H1 (cell line): Measurements from ENCODE around the gene CFDP1. TPM values are rescaled to one million over a fixed set of nuclear protein-coding genes. Genes with fewer than 3 reads are reported as not detected.

Experiments used
- CTCF ChIA-PET: fragments of 300-600 bp; sonication (Branson Sonifier 250); formaldehyde crosslinking; loops from one replicate; lab custom pipeline; 2021; ENCODE audit not compliant: partially characterized antibody; lab: Charles Lee
- POLR2A ChIA-PET: fragments of 300-600 bp; sonication (Branson Sonifier 250); formaldehyde crosslinking; loops from one replicate; lab custom pipeline; 2021; ENCODE audit warnings: inconsistent platforms; ENCODE audit not compliant: partially characterized antibody; lab: Charles Lee
- DNase-seq, 2 experiments: peaks; one replicate each; pipeline versions ENCODE4 v3.0.0 to v3.0.0-alpha.2; 2010 to 2022; ENCODE audit warnings: low spot score in 2 of 2, low read depth in 1 of 2, mixed read lengths in 1 of 2
- FAIRE-seq: peaks from 2 replicates; lab custom pipeline; 2011; peaks lifted over from hg19 to GRCh38; lab: Jason Lieb, UNC
- H2AFZ ChIP-seq: 2 replicates; pipeline ENCODE4 v1.8.1; 2012; ENCODE audit warnings: low read length, inconsistent platforms
- H2AK5ac ChIP-seq: 2 replicates; pipeline ENCODE4 v1.6.1; 2013; ENCODE audit warnings: low read depth, low read length
- H2BK120ac ChIP-seq: replicated peaks from 2 replicates; pipeline ENCODE3; 2013; ENCODE audit warnings: low read depth, low read length, inconsistent platforms
- H2BK12ac ChIP-seq: 2 replicates; pipeline ENCODE4 v1.6.1; 2013; ENCODE audit warnings: low read depth, low read length
- H2BK15ac ChIP-seq: 2 replicates; pipeline ENCODE4 v1.6.1; 2013; ENCODE audit warnings: low read length
- H2BK20ac ChIP-seq: 2 replicates; pipeline ENCODE4 v1.6.1; 2013; ENCODE audit warnings: low read length
- H2BK5ac ChIP-seq: 2 replicates; pipeline ENCODE4 v1.6.1; 2013; ENCODE audit warnings: low read depth, low read length
- H3K14ac ChIP-seq: 2 replicates; pipeline ENCODE4 v1.6.1; 2013; ENCODE audit warnings: inconsistent platforms; ENCODE audit not compliant: insufficient read length
- H3K18ac ChIP-seq: 2 replicates; pipeline ENCODE4 v1.6.1; 2013; ENCODE audit warnings: low read length; ENCODE audit errors: extremely low read depth
- H3K23ac ChIP-seq: 2 replicates; pipeline ENCODE4 v1.6.1; 2013; ENCODE audit warnings: inconsistent platforms; ENCODE audit not compliant: insufficient read length
- H3K23me2 ChIP-seq: 2 replicates; pipeline ENCODE4 v1.6.1; 2013; ENCODE audit warnings: low read depth, low read length
- H3K27ac ChIP-seq: 2 replicates; pipeline ENCODE4 v1.6.1; 2011; ENCODE audit warnings: low read depth, low read length, inconsistent platforms
- H3K27me3 ChIP-seq, 4 experiments: replicated peaks in 1 of 4; 1 replicate in 1 of 4; 2 replicates in 3 of 4; pipeline versions ENCODE4 v1.6.1 to v1.8.1; 2011 to 2013; ENCODE audit warnings: low read length in 3 of 4, mild to moderate bottlenecking in 3 of 4, inconsistent platforms in 2 of 4, mixed read lengths in 2 of 4, moderate library complexity in 1 of 4; ENCODE audit not compliant: control insufficient read depth in 3 of 4, insufficient read depth in 3 of 4; ENCODE audit errors: extremely low read depth in 1 of 4
- H3K36me3 ChIP-seq, 4 experiments: 2 replicates each; pipeline versions ENCODE4 v1.6.1 to v1.8.1; 2011 to 2013; ENCODE audit warnings: mild to moderate bottlenecking in 4 of 4, low read length in 3 of 4, moderate library complexity in 2 of 4, control low read depth in 1 of 4, inconsistent platforms in 1 of 4; ENCODE audit not compliant: insufficient read depth in 4 of 4, control insufficient read depth in 2 of 4
- H3K4ac ChIP-seq: replicated peaks from 2 replicates; pipeline ENCODE3; 2013; ENCODE audit warnings: low read length, low read depth, mixed read lengths, inconsistent platforms; ENCODE audit not compliant: insufficient read length
- H3K4me1 ChIP-seq, 4 experiments: replicated peaks in 1 of 4; 1 replicate in 1 of 4; 2 replicates in 3 of 4; pipeline versions ENCODE4 v1.6.1 to v1.8.1; 2011 to 2013; ENCODE audit warnings: low read length in 3 of 4, inconsistent platforms in 2 of 4, mixed read lengths in 1 of 4; ENCODE audit not compliant: insufficient read depth in 4 of 4, control insufficient read depth in 3 of 4
- H3K4me2 ChIP-seq, 2 experiments: 2 replicates each; pipeline versions ENCODE4 v1.6.1 to v1.8.1; 2011 to 2013; ENCODE audit warnings: low read depth in 2 of 2, low read length in 2 of 2, control low read depth in 1 of 2, inconsistent platforms in 1 of 2, mild to moderate bottlenecking in 1 of 2; ENCODE audit not compliant: insufficient read depth in 1 of 2
- H3K4me3 ChIP-seq, 4 experiments: fragments of 200-600, 300-600 bp in 1 of 4; sonication (generic), shearing (Covaris generic), sonication (Bioruptor Twin) in 1 of 4; 2 replicates each; pipeline versions ENCODE4 v1.5.1 to v1.8.1; 2011 to 2016; ENCODE audit warnings: low read length in 4 of 4, low read depth in 3 of 4, control low read depth in 2 of 4, inconsistent platforms in 2 of 4, mild to moderate bottlenecking in 2 of 4, mixed read lengths in 1 of 4, moderate library complexity in 1 of 4; ENCODE audit not compliant: insufficient read depth in 2 of 4; ENCODE audit errors: extremely low read depth in 1 of 4
- H3K56ac ChIP-seq: replicated peaks from 2 replicates; pipeline ENCODE3; 2013; ENCODE audit warnings: low read depth, mild to moderate bottlenecking, mixed read lengths, low read length, inconsistent platforms; ENCODE audit not compliant: insufficient read length
- H3K79me1 ChIP-seq: 2 replicates; pipeline ENCODE4 v1.6.1; 2013; ENCODE audit warnings: low read depth, low read length, control low read depth
- H3K79me2 ChIP-seq, 2 experiments: 2 replicates each; pipeline versions ENCODE4 v1.6.1 to v1.8.1; 2012 to 2013; ENCODE audit warnings: low read length in 2 of 2, mild to moderate bottlenecking in 2 of 2, inconsistent platforms in 1 of 2; ENCODE audit not compliant: insufficient read depth in 2 of 2, control insufficient read depth in 1 of 2
- H3K9ac ChIP-seq, 4 experiments: replicated peaks in 1 of 4; 1 replicate in 1 of 4; 2 replicates in 3 of 4; pipeline versions ENCODE4 v1.6.1 to v1.8.1; 2011 to 2013; ENCODE audit warnings: low read depth in 3 of 4, low read length in 3 of 4, control low read depth in 2 of 4, mild to moderate bottlenecking in 2 of 4, moderate library complexity in 2 of 4, inconsistent platforms in 1 of 4; ENCODE audit errors: extremely low read depth in 1 of 4
- H3K9me3 ChIP-seq, 2 experiments: 2 replicates each; pipeline versions ENCODE4 v1.6.1 to v1.8.1; 2012 to 2013; ENCODE audit warnings: mild to moderate bottlenecking in 2 of 2, moderate library complexity in 2 of 2, control low read depth in 1 of 2, inconsistent platforms in 1 of 2, low read depth in 1 of 2, low read length in 1 of 2, mixed read lengths in 1 of 2; ENCODE audit not compliant: insufficient read depth in 2 of 2
- H4K20me1 ChIP-seq, 2 experiments: replicated peaks in 1 of 2; 2 replicates each; pipeline versions ENCODE3 to v1.8.1; 2011 to 2013; ENCODE audit warnings: inconsistent platforms in 2 of 2, low read length in 2 of 2, mild to moderate bottlenecking in 1 of 2; ENCODE audit not compliant: insufficient read depth in 2 of 2, control insufficient read depth in 1 of 2
- H4K5ac ChIP-seq: 2 replicates; pipeline ENCODE4 v1.6.1; 2013; ENCODE audit warnings: low read length, low read depth, mixed read lengths, inconsistent platforms; ENCODE audit not compliant: insufficient read length
- H4K8ac ChIP-seq: 2 replicates; pipeline ENCODE4 v1.8.0; 2013; ENCODE audit warnings: mild to moderate bottlenecking, moderate library complexity, low read length, inconsistent platforms; ENCODE audit not compliant: insufficient read depth; ENCODE audit errors: extremely low read depth
- H4K91ac ChIP-seq: replicated peaks from 2 replicates; pipeline ENCODE3; 2013; ENCODE audit warnings: low read length, mixed read lengths, inconsistent platforms; ENCODE audit not compliant: insufficient read length
- BACH1 ChIP-seq: IDR thresholded peaks from 2 replicates; pipeline ENCODE4 v1.6.1; 2012; ENCODE audit warnings: low read length, improper control_type of control experiment
- EP300 ChIP-seq, 2 experiments: IDR thresholded peaks; 1 replicate in 1 of 2; 2 replicates in 1 of 2; pipeline ENCODE4 v1.6.1; 2011 to 2012; ENCODE audit warnings: low read depth in 2 of 2, low read length in 2 of 2, mild to moderate bottlenecking in 2 of 2, borderline replicate concordance in 1 of 2, inconsistent platforms in 1 of 2, moderate library complexity in 1 of 2
- NRF1 ChIP-seq: IDR thresholded peaks from 2 replicates; pipeline ENCODE4 v1.6.1; 2011; ENCODE audit warnings: mild to moderate bottlenecking, low read depth, low read length, improper control_type of control experiment
- POLR2A ChIP-seq, 2 experiments: IDR thresholded peaks; 1 replicate in 1 of 2; 2 replicates in 1 of 2; pipeline ENCODE4 v1.6.1; 2011; ENCODE audit warnings: low read depth in 2 of 2, low read length in 2 of 2, mild to moderate bottlenecking in 2 of 2; ENCODE audit errors: control extremely low read depth in 1 of 2
- WGBS, 2 experiments: shearing (Covaris generic) in 1 of 2; methylation state at CpG; one replicate each; pipeline versions ENCODE4 v1.1.6 to v1.1.7; 2013 to 2015; ENCODE audit warnings: low lambda C conversion rate in 2 of 2, mixed read lengths in 2 of 2, inconsistent platforms in 1 of 2, low coverage in 1 of 2, missing lambda C conversion rate in 1 of 2; ENCODE audit not compliant: insufficient replicate concordance in 2 of 2, insufficient coverage in 1 of 2, insufficient read length in 1 of 2; ENCODE audit errors: extremely low coverage in 1 of 2, missing lambda C conversion rate in 1 of 2; 5-methylcytosine and 5-hydroxymethylcytosine counted together
- polyA plus RNA-seq, 7 experiments: library from polyadenylated mRNA; depleted of rRNA in 3 of 7; stranded (reverse) in 5 of 7; unstranded in 2 of 7; fragments of >200 nt in 5 of 7; fragments of 200-250 nt in 2 of 7; gene quantifications; 1 replicate in 5 of 7; 2 replicates in 1 of 7; 4 replicates in 1 of 7; pipeline versions ENCODE4 v1.2.1 to v1.2.3, GENCODE V29; 2011 to 2013; ENCODE audit warnings: missing spikeins in 2 of 7, mixed read lengths in 2 of 7
- total RNA-seq: library from RNA; stranded (reverse); fragmentation: NEBNext Ultra II Directional; extraction: Animal tissue kit (Norgen Biotek cat#: 25700); gene quantifications from 2 replicates; pipeline ENCODE4 v1.2.1, GENCODE V29; 2021

Gene CFDP1
- total and polyA plus RNA-seq, 2 of the 8 experiments (the other 6 are each of a cell fraction or from before 2014, with no cell fraction given), result 25.5 to 77.3 TPM

GRCh38 chr16:75248536-75249380, 184.5 kb downstream of the CFDP1 start:
- peak overlapping the region; percentile 78; the same call in 1 of the 2 replicates for H2BK5ac ChIP-seq
- H3K4ac ChIP-seq, result no peak overlapping the region
- 90% methylated on average over 16 of the region's 17 CpGs; no CpG with 5 or more reads in 1 of the 2 experiments for whole genome bisulfite sequencing, 2 experiments
- peak overlapping the region in 1 of 4 experiments; percentile 87; a peak in 1 of 8 replicates for H3K4me3 ChIP-seq
- H3K36me3 ChIP-seq, result no peaks in the 10 kb centered on the region
- no peak overlapping the region for H2AFZ ChIP-seq
- peaks cover 27 to 85% of the 10 kb centered on the region in 2 experiments for H3K79me2 ChIP-seq
- H3K9ac ChIP-seq, result no peak overlapping the region
- H4K20me1 ChIP-seq, result peaks cover 45 to 49% of the 10 kb centered on the region in 2 experiments
- peak overlapping the region; percentile 31 for H3K27ac ChIP-seq
- H4K8ac ChIP-seq, result no peak overlapping the region; the same call in 1 of the 2 replicates
- ChIA-PET CTCF (interaction anchor here (2.4 to 15.7 kb wide), 2 partner anchors 13 to 109 kb away, joined by 5 to 236 read pairs; no protein-coding TSS in a partner anchor), POLR2A (interaction anchor here (1.3 to 16.2 kb wide), 3 partner anchors 14 to 43 kb away, joined by 4 to 375 read pairs (median 158); no protein-coding TSS in a partner anchor)
- H3K79me1 ChIP-seq, result peaks cover 39% of the 10 kb centered on the region
- no peak overlapping the region for H2BK120ac ChIP-seq
- H3K9me3 ChIP-seq, result no peaks in the 10 kb centered on the region
- no peak overlapping the region for H2BK15ac ChIP-seq
- H3K18ac ChIP-seq, result no peak overlapping the region; the same call in 1 of the 2 replicates
- peaks cover 2 to 73% (median 60%) of the 10 kb centered on the region in 4 experiments for H3K4me1 ChIP-seq
- FAIRE-seq, result no peak
- no peak overlapping the region for H4K5ac ChIP-seq
- H2BK12ac ChIP-seq, result no peak overlapping the region
- H3K23me2 ChIP-seq, result peaks cover 14% of the 10 kb centered on the region; the same call in 1 of the 2 replicates
- H2BK20ac ChIP-seq, result no peak overlapping the region
- no peak for DNase-seq
- H3K14ac ChIP-seq, result no peak overlapping the region
- no peak overlapping the region; a peak in 1 of 4 replicates for H3K4me2 ChIP-seq
- TF ChIP-seq EP300 (IDR thresholded peaks at IDR 0.05; ENCODE audit: borderline replicate concordance in 1 of 2, low read depth in 2 of 2, low read length in 2 of 2) (no peak), NRF1 (no peak), BACH1 (no peak), POLR2A (IDR thresholded peaks at IDR 0.05; ENCODE audit: control extremely low read depth in 1 of 2, low read depth in 2 of 2, low read length in 2 of 2) (no peak)
- no peak overlapping the region for H4K91ac ChIP-seq
- no peak overlapping the region for H3K23ac ChIP-seq
- no peak overlapping the region for H3K56ac ChIP-seq
- no peaks in the 10 kb centered on the region; a peak in 1 of 7 replicates for H3K27me3 ChIP-seq
- H2AK5ac ChIP-seq, result no peak overlapping the region
